BJ (cell line): Measurements from ENCODE around the gene UTS2. TPM values are rescaled to one million over a fixed set of nuclear protein-coding genes. Genes with fewer than 3 reads are reported as not detected.

ENCODE experiments used
- CTCF ChIA-PET: fragments of 350-600 bp; formaldehyde crosslinking; extraction: SDS; loops from one replicate; lab custom pipeline; 2021; ENCODE audit warnings: antibody characterized with exemption, inconsistent platforms; lab: Yijun Ruan, JAX
- POLR2A ChIA-PET: fragments of 300-600 bp; sonication (Branson Sonifier 250); formaldehyde crosslinking; extraction: SDS; loops from one replicate; lab custom pipeline; 2021; ENCODE audit warnings: antibody characterized with exemption; lab: Charles Lee
- DNase-seq: peaks from one replicate; pipeline ENCODE4 v3.0.0-alpha.2; 2011; ENCODE audit warnings: low read depth
- H3K27me3 ChIP-seq: 2 replicates; pipeline ENCODE4 v1.6.0; 2011; ENCODE audit warnings: low read length; ENCODE audit not compliant: control insufficient read depth, insufficient read depth
- H3K36me3 ChIP-seq: 2 replicates; pipeline ENCODE4 v1.5.1; 2011; ENCODE audit warnings: low read length; ENCODE audit not compliant: control insufficient read depth, insufficient read depth
- H3K4me3 ChIP-seq: 2 replicates; pipeline ENCODE4 v1.5.1; 2011; ENCODE audit warnings: low read depth, mild to moderate bottlenecking, control low read depth, low read length
- CTCF ChIP-seq: IDR thresholded peaks from 2 replicates; pipeline ENCODE4 v1.5.1; 2011; ENCODE audit warnings: low read depth, mild to moderate bottlenecking, control low read depth, inconsistent platforms, low read length, moderate library complexity; ENCODE audit not compliant: insufficient read depth
- polyA plus RNA-seq: library from polyadenylated mRNA; depleted of rRNA; stranded (reverse); fragments of >200 nt; gene quantifications from 2 replicates; pipeline ENCODE4 v1.2.3, GENCODE V29; 2011

UTS2 gene
- polyA plus RNA-seq, 1 experiment = not detected

DNA sequence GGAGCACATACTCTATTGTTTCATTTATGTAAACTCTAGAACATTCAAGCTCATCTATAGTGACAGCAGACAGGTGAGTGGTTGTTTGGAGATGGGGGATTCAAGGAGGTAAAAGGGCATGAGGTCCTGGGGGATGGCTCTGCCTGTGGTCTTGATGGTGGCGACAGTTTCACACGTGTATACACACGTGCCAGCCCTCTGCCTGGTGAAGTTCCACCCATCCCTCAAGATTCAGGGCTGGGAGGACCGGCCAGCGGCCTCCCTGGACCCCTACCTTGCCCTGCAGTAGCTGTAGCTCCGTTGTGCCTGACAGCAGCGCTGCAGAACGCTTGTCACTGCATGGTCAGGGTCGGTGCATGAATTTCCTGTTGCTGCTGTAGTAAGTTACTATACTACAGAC lies 38.9 kb upstream of the UTS2 start:
- TF ChIP-seq CTCF = no peak
- POLR2A ChIA-PET = no interaction called here
- CTCF ChIA-PET = no interaction called here
- Histone ChIP-seq H3K4me3 (no peak overlapping the region), H3K27me3 (no peaks in the 10 kb centered on the region; the same call in 1 of the 2 replicates), H3K36me3 (no peaks in the 10 kb centered on the region)
- no peak for DNase-seq

- no peak overlapping the region for H3K4me3 ChIP-seq
- CTCF ChIA-PET = no interaction called here
Observed at GRCh38 chr1:7890853-7891252, 38.0 kb upstream of the UTS2 start.

GRCh38 chr1:7888248-7889081 lies 35.6 kb upstream of the UTS2 start:
- Histone ChIP-seq H3K27me3 (no peaks in the 10 kb centered on the region; the same call in 1 of the 2 replicates), H3K36me3 (no peaks in the 10 kb centered on the region), H3K4me3 (no peak overlapping the region)
- no peak for DNase-seq
- ChIA-PET POLR2A (no interaction called here), CTCF (interaction anchor here (1.4 kb wide), 1 partner anchor 15 kb away, joined by 3 read pairs; no protein-coding TSS in a partner anchor)
- TF ChIP-seq CTCF = no peak

More at GRCh38 chr1:7890853-7891252, 38.0 kb upstream of the UTS2 start:
- no peak for DNase-seq
- no peaks in the 10 kb centered on the region; the same call in 1 of the 2 replicates for H3K27me3 ChIP-seq
- H3K36me3 ChIP-seq = no peaks in the 10 kb centered on the region
- POLR2A ChIA-PET = no interaction called here
- no peak for TF ChIP-seq CTCF

DNA sequence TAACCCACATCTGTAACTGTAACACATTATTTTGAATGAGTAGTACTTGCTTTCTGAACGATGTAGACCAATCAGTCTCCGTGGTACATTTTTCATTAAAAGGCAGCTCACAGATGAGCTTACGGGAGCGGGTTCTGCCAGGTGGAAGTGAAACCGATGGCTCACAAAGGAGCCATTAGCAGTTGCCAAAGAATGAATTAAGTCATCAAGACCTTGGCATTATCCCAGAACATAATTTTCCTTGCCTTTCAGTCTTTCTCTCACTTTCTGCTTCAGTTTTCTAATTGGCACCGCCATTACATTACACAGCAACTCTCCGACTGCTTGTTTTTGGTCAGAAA lies 33.5 kb upstream of the UTS2 start:
- TF ChIP-seq CTCF = no peak
- CTCF ChIA-PET = no interaction called here
- no peak overlapping the region for H3K4me3 ChIP-seq

GRCh38 chr1:7885513-7886404 lies 32.9 kb upstream of the UTS2 start:
- CTCF ChIA-PET = no interaction called here
- Histone ChIP-seq H3K4me3 (no peak overlapping the region), H3K27me3 (no peaks in the 10 kb centered on the region; the same call in 1 of the 2 replicates), H3K36me3 (no peaks in the 10 kb centered on the region)
- POLR2A ChIA-PET = no interaction called here
- no peak for TF ChIP-seq CTCF
- no peak for DNase-seq

More for the DNA sequence above, 33.5 kb upstream of the UTS2 start:
- DNase-seq = no peak
- POLR2A ChIA-PET = no interaction called here
- Histone ChIP-seq H3K27me3 (no peaks in the 10 kb centered on the region; the same call in 1 of the 2 replicates), H3K36me3 (no peaks in the 10 kb centered on the region)
